H1 (cell line): ENCODE results near the gene MREG.

ENCODE experiments used
- BCL11A ChIP-seq, 2 experiments: IDR thresholded peaks; one replicate each; pipeline ENCODE4 v1.6.1; 2011; ENCODE audit warnings: low read depth in 2 of 2, low read length in 2 of 2, mild to moderate bottlenecking in 2 of 2
- POLR2A ChIP-seq, 2 experiments: IDR thresholded peaks; 1 replicate in 1 of 2; 2 replicates in 1 of 2; pipeline ENCODE4 v1.6.1; 2011; ENCODE audit warnings: low read depth in 2 of 2, low read length in 2 of 2, mild to moderate bottlenecking in 2 of 2; ENCODE audit errors: control extremely low read depth in 1 of 2
- POLR2AphosphoS5 ChIP-seq: IDR thresholded peaks from 2 replicates; pipeline ENCODE4 v1.6.1; 2011; ENCODE audit warnings: low read depth, low read length
- TF ChIP-seq, protein P1 (sequence below), 3 experiments: IDR thresholded peaks; 1 replicate in 2 of 3; 2 replicates in 1 of 3; pipeline versions ENCODE4 v1.5.1 to v1.6.1; 2011; ENCODE audit warnings: low read length in 3 of 3, mild to moderate bottlenecking in 3 of 3, inconsistent platforms in 2 of 3, low read depth in 1 of 3, moderate library complexity in 1 of 3; ENCODE audit not compliant: insufficient read depth in 1 of 3; ENCODE audit errors: control extremely low read depth in 1 of 3

DNA sequence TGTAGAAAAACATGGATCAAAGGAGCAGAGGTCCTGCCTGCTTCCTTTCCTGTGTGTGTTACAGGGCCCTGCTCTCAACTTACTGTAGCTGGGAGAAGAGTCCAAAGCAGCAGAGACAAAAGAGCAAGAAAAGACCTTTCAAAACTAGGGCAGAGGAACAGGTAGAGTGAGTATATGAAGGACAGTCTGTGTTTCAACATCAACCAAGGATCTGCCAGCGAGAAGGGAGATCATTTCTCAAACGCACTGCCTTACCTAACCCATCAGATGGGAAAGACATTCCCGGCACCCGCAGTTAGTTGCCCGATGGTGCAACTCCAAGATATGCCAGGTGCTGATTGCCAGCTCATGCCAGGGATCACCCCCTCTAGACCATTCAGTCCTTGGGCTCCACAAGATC, 41.7 kb downstream of the MREG start:
- no peak for TF ChIP-seq BCL11A (IDR thresholded peaks at IDR 0.05; ENCODE audit: low read depth in 2 of 2, low read length in 2 of 2)
- no peak for TF ChIP-seq POLR2AphosphoS5
- TF ChIP-seq, protein P1, sequence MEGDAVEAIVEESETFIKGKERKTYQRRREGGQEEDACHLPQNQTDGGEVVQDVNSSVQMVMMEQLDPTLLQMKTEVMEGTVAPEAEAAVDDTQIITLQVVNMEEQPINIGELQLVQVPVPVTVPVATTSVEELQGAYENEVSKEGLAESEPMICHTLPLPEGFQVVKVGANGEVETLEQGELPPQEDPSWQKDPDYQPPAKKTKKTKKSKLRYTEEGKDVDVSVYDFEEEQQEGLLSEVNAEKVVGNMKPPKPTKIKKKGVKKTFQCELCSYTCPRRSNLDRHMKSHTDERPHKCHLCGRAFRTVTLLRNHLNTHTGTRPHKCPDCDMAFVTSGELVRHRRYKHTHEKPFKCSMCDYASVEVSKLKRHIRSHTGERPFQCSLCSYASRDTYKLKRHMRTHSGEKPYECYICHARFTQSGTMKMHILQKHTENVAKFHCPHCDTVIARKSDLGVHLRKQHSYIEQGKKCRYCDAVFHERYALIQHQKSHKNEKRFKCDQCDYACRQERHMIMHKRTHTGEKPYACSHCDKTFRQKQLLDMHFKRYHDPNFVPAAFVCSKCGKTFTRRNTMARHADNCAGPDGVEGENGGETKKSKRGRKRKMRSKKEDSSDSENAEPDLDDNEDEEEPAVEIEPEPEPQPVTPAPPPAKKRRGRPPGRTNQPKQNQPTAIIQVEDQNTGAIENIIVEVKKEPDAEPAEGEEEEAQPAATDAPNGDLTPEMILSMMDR (IDR thresholded peaks at IDR 0.05; ENCODE audit: control extremely low read depth in 1 of 3, insufficient read depth in 1 of 3, low read depth in 1 of 3, low read length in 3 of 3) = no peak
- no peak for TF ChIP-seq POLR2A (IDR thresholded peaks at IDR 0.05; ENCODE audit: control extremely low read depth in 1 of 2, low read depth in 2 of 2, low read length in 2 of 2)
